Stimulated activated CD4-positive, alpha-beta T cell treated with anti-CD3 and anti-CD28 coated beads, Interleukin-4, amount 100 ng/mL, for 4 hours (primary cell): Measurements from ENCODE around the gene QRFP.

Experiments used
- DNase-seq, 2 experiments: peaks; one replicate each; pipeline ENCODE4 v3.0.0-alpha.2; 2020

The QRFP gene

DNA sequence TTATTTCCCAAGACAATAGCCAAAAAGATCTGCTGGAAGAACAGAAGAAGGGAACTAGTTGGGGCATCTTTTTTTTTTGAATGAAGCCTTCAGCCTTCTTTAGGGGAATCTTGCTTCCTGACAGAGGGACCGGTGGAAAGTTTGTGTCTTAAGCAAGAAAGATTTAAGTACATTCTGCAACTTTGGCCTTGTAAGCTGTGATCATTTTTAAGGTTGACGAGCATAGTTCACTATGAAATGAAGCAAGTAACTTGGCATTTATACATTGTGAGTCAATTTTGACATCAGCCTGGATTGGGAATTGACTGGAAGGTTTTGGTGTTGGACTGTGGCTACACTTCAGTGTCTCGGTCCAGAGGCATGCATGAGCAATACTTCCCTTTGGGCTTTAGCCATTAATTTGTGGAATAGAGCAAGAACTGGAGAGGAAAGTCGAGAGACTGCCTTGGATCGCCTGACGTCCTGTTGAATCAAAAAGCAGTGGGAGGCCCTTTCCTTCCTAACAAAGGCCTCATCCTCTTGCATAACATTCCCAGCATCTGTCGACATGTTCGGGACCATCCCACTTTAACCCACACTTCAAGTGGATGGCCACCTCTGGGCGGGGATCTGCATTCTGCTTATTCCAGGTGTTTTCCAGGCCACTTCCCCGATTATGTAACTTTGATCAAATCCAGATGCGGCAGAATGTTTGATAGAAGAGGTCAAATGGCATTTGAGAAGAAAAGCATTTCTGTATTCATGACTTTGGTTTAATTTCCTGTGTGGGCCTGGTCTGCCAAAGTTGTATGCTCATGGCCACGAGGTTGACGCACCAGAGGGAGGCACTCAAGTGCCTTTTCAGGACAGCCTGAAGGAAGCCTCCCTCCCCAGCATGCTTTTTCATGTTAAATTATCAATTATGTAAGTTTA, 49.0 kb downstream of the QRFP start:
- no peak for DNase-seq

GRCh38 chr9:130846487-130847305, 49.9 kb downstream of the QRFP start:
- no peak for DNase-seq

- no peak for DNase-seq
These were observed 50.6 kb downstream of the QRFP start for GRCh38 chr9:130845901-130846481.

- DNase-seq: no peak
These were observed 51.4 kb downstream of the QRFP start for GRCh38 chr9:130845254-130845653.

- no peak for DNase-seq
These were observed 52.6 kb downstream of the QRFP start for GRCh38 chr9:130844044-130844451.

DNA sequence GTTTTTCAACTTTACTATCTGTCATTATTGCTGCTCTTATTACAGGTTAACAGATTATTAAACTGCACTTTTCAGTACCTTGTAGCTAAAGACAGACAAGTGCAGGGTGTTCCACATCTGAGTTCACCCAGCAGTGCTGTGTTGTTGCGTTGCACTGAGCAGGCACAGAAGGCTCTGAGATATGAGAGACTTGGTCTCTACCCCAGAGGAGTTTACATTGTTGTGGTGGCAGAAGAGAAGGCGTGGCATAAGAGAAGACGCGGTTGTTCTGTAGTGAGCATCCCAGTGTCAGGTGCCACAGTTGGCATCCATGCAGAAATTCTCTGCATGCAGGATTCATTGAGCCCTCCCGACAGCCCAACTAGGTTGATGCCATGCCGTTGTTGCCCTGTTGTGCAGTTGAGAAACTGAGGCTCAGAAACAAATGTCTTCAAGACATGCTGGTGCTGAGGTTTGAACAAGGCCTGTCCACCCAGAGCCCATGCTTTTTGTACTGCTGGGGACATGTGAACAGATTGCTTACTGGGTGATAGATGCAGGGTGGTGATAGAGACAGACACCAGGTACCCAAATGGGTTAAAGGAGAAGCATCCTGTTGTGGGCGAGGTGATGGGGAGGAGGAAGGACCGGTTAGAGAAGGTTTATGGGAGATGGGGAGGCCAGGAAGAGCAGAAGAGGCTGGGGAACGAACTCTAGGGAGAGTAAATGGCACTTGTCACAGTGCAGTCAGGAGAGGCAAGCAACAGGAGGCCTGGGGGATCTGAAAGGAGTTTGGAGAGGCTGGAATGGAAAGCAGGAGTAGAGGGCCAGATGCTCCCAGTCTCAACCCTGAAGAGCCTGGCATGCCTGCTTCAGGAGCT, 53.3 kb downstream of the QRFP start:
- DNase-seq: no peak
